ENCODE results near the gene ZBTB40. TPM values are rescaled to one million over a fixed set of nuclear protein-coding genes. Genes with fewer than 3 reads are reported as not detected.

Gene ZBTB40
- total RNA-seq, 1 experiment from 2014 or later, result 16.3 TPM

GRCh38 chr1:22508991-22509390 lies 57.3 kb downstream of the ZBTB40 start:
- Histone ChIP-seq H3K27ac (ENCODE audit: insufficient read length, low read depth, low read length) (no peak overlapping the region), H3K18ac (ENCODE audit: insufficient read length, low read depth, low read length) (no peak overlapping the region), H3K14ac (ENCODE audit: insufficient read depth, low read length) (no peak overlapping the region), H3K27me3 (ENCODE audit: insufficient read depth, low read length) (no peaks in the 10 kb centered on the region), H4K20me1 (ENCODE audit: control insufficient read depth, insufficient read depth, insufficient read length) (no peaks in the 10 kb centered on the region), H2BK20ac (ENCODE audit: low read depth, low read length, poor library complexity, severe bottlenecking) (no peak overlapping the region), H3K4ac (ENCODE audit: low read depth, low read length) (no peak overlapping the region), H2BK12ac (ENCODE audit: insufficient read length, low read depth, low read length) (no peak overlapping the region), H3K4me2 (ENCODE audit: insufficient read depth, insufficient read length, low read length) (no peak overlapping the region), H3K9me3 (ENCODE audit: control insufficient read depth, low read depth, low read length) (no peaks in the 10 kb centered on the region), H4K5ac (ENCODE audit: insufficient read length, low read depth, low read length) (no peak overlapping the region), H4K91ac (ENCODE audit: insufficient read length, low read depth, low read length) (no peak overlapping the region), H4K8ac (replicated peaks; ENCODE audit: insufficient read length, low read depth, low read length) (no peak overlapping the region), H3K23me2 (ENCODE audit: insufficient read length, low read depth, low read length, poor library complexity, severe bottlenecking) (no peaks in the 10 kb centered on the region), H2AFZ (ENCODE audit: low read length) (no peak overlapping the region), H3K23ac (ENCODE audit: insufficient read length, low read depth, low read length) (no peak overlapping the region), H3K79me2 (ENCODE audit: insufficient read depth, low read length) (no peaks in the 10 kb centered on the region), H2AK5ac (ENCODE audit: insufficient read length, low read length) (no peak overlapping the region), H3K9ac (ENCODE audit: extremely low read depth, insufficient read length, low read length) (no peak overlapping the region), H2BK15ac (ENCODE audit: low read depth, low read length) (no peak overlapping the region), H2BK5ac (ENCODE audit: insufficient read length, low read length) (no peak overlapping the region), H3K56ac (ENCODE audit: insufficient read length, low read depth, low read length) (no peak overlapping the region), H3K79me1 (ENCODE audit: insufficient read depth, low read depth, low read length, poor library complexity, severe bottlenecking) (no peaks in the 10 kb centered on the region), H2BK120ac (ENCODE audit: low read depth, low read length, poor library complexity, severe bottlenecking) (no peak overlapping the region), H3T11ph (ENCODE audit: low read length) (no peak overlapping the region), H3K4me1 (ENCODE audit: insufficient read depth, low read length) (no peaks in the 10 kb centered on the region)
- Mint-ChIP-seq H3K9me3 (no peaks in the 10 kb centered on the region), H3K27ac (no peak overlapping the region), H3K4me1 (no peaks in the 10 kb centered on the region), H3K27me3 (ENCODE audit: low read depth) (no peaks in the 10 kb centered on the region), H3K4me3 (no peak overlapping the region), H3K36me3 (ENCODE audit: insufficient read depth in 1 of 3, low read depth in 3 of 3) (peaks cover 6 to 57% (median 13%) of the 10 kb centered on the region in 3 experiments; a peak in 5 of 7 replicates)
- WGBS (ENCODE audit: extremely low coverage, insufficient read length, low lambda C conversion rate), result no CpG with 5 or more reads among the region's 3 CpGs
- DNase-seq, result no peak
- no peak for TF ChIP-seq CTCF (conservative IDR thresholded peaks at IDR 0.05)
